Measurements from ENCODE around the gene ZNF714. TPM values are rescaled to one million over a fixed set of nuclear protein-coding genes. Genes with fewer than 3 reads are reported as not detected.

Gene ZNF714
- total and polyA plus RNA-seq, 10 of the 15 experiments (the other 5 are each of a cell fraction or from before 2014, with no cell fraction given), result 4.9 to 13.2 (median 9.1) TPM

DNA sequence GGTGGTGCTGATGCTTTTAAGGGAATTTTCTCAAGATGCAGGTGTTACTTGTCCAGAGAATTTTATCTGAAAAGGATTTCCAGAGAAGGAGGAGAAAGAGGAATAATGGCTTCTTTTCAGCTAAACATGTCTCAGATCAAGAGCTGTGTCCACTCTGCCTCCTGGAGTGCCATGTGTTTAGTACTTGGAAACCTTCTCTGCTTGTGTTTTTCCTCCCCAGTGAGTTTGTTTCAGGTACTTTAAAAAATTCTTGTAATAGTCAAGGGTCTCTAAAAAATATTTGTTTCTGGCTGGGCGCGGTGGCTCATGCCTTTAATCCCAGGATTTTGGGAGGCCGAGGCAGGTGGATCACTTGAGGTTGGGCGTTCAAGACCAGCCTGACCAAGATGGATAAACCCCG is 82.5 kb downstream of the ZNF714 start:
- in situ Hi-C loops (cut with MboI) (no loop called here), intact Hi-C loops (cut with micrococcal nuclease; ENCODE audit: unreplicated experiment) (no loop called here)
- no peak overlapping the region for H3K27ac ChIP-seq (ENCODE audit: control insufficient read depth, insufficient read depth)
- H3K9me3 ChIP-seq (replicated peaks; ENCODE audit: control insufficient read depth, insufficient read depth, low read length), result peaks cover 6% of the 10 kb centered on the region; the same call in 2 of the 3 replicates
- ChIA-PET SMC1A (ENCODE audit: uncharacterized antibody, unreplicated experiment) (no interaction called here), RAD21 (ENCODE audit: unreplicated experiment) (no interaction called here), CTCF (interaction anchor here (0.6 kb wide), 1 partner anchor 301 kb away, joined by 3 read pairs; no protein-coding TSS in a partner anchor), POLR2A (no interaction called here)
- no peaks in the 10 kb centered on the region for H4K20me1 ChIP-seq (ENCODE audit: control insufficient read depth, insufficient read depth)
- no peaks in the 10 kb centered on the region for H3K27me3 ChIP-seq (replicated peaks in 1 of 2; ENCODE audit: control insufficient read depth in 2 of 2, insufficient read depth in 2 of 2, low read length in 1 of 2)
- no peaks in the 10 kb centered on the region for H3K79me2 ChIP-seq (ENCODE audit: control insufficient read depth, insufficient read depth, low read length)
- WGBS (ENCODE audit: insufficient coverage, insufficient replicate concordance, low lambda C conversion rate, missing lambda C conversion rate), result 99% methylated on average over 5 of the region's 5 CpGs
- BruUV-seq (replicated peaks), result no TSS peak
- no peak overlapping the region for H2AFZ ChIP-seq (ENCODE audit: control insufficient read depth, low read depth, low read length)
- FAIRE-seq (no peak), DNase-seq (ENCODE audit: low read depth, low spot score) (no peak), ATAC-seq (no peak)
- H3K4me1 ChIP-seq (ENCODE audit: control insufficient read depth, insufficient read depth, low read length), result no peaks in the 10 kb centered on the region
- H3K36me3 ChIP-seq (ENCODE audit: control insufficient read depth in 2 of 2, insufficient read depth in 2 of 2, low read length in 1 of 2), result peaks cover 4 to 14% of the 10 kb centered on the region in 2 experiments
- H3K4me3 ChIP-seq, result no peak overlapping the region
- no peak overlapping the region for H3K4me2 ChIP-seq (ENCODE audit: control insufficient read depth, insufficient read depth)
- TF ChIP-seq, protein P1, sequence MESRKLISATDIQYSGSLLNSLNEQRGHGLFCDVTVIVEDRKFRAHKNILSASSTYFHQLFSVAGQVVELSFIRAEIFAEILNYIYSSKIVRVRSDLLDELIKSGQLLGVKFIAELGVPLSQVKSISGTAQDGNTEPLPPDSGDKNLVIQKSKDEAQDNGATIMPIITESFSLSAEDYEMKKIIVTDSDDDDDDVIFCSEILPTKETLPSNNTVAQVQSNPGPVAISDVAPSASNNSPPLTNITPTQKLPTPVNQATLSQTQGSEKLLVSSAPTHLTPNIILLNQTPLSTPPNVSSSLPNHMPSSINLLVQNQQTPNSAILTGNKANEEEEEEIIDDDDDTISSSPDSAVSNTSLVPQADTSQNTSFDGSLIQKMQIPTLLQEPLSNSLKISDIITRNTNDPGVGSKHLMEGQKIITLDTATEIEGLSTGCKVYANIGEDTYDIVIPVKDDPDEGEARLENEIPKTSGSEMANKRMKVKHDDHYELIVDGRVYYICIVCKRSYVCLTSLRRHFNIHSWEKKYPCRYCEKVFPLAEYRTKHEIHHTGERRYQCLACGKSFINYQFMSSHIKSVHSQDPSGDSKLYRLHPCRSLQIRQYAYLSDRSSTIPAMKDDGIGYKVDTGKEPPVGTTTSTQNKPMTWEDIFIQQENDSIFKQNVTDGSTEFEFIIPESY (IDR thresholded peaks at IDR 0.05), result no peak
- no peak for TF ChIP-seq MEF2A (IDR thresholded peaks at IDR 0.05; ENCODE audit: insufficient read depth, low read depth, low read length)
- TF ChIP-seq RELA (IDR thresholded peaks at IDR 0.05; ENCODE audit: borderline replicate concordance, partially characterized antibody), result no peak
- no peak for TF ChIP-seq EP300 (IDR thresholded peaks at IDR 0.05; ENCODE audit: borderline replicate concordance in 1 of 2, control insufficient read depth in 1 of 2, low read depth in 2 of 2, low read length in 2 of 2)
- TF ChIP-seq FOS (IDR thresholded peaks at IDR 0.05; ENCODE audit: borderline replicate concordance, extremely low read depth, insufficient read length), result no peak
- no peak for TF ChIP-seq ATF7 (IDR thresholded peaks at IDR 0.05; ENCODE audit: low read depth)
- no peak for TF ChIP-seq PAX8 (IDR thresholded peaks at IDR 0.05)
- TF ChIP-seq NFYA (IDR thresholded peaks at IDR 0.05; ENCODE audit: borderline replicate concordance, low read depth, low read length), result no peak
- no peak for TF ChIP-seq KAT2A (conservative IDR thresholded peaks at IDR 0.05; ENCODE audit: control insufficient read depth, low read depth, low read length)
- no peak overlapping the region for H3K9ac ChIP-seq (ENCODE audit: control insufficient read depth, insufficient read depth, low read length)
